Upper lobe of left lung (tissue), 4 donors: ENCODE data around the gene OCSTAMP.

ENCODE experiments used
- EP300 ChIP-seq, 4 donors: sonication (generic); formaldehyde crosslinking; IDR thresholded peaks; one replicate each; pipeline ENCODE4 v1.5.1; 2017; ENCODE audit warnings: antibody characterized with exemption in 4 of 4, control low read depth in 2 of 4
- POLR2A ChIP-seq, 4 donors: fragments of 450-650 bp; IDR thresholded peaks; one replicate each; pipeline ENCODE4 v1.5.1; 2016 to 2017; ENCODE audit warnings: antibody characterized with exemption in 4 of 4, mild to moderate bottlenecking in 2 of 4
- POLR2AphosphoS5 ChIP-seq, 2 donors: sonication (generic); formaldehyde crosslinking; IDR thresholded peaks; one replicate each; pipeline ENCODE4 v1.5.1; 2017; ENCODE audit warnings: antibody characterized with exemption in 2 of 2
- TF ChIP-seq, protein P1 (sequence below), 6 experiments: fragments of 450-650 bp in 4 of 6; fragments of 200-600 bp in 2 of 6; sonication (generic) in 2 of 6; IDR thresholded peaks; one replicate each; pipeline ENCODE4 v1.5.1; 2016 to 2019; ENCODE audit warnings: antibody characterized with exemption in 6 of 6

DNA sequence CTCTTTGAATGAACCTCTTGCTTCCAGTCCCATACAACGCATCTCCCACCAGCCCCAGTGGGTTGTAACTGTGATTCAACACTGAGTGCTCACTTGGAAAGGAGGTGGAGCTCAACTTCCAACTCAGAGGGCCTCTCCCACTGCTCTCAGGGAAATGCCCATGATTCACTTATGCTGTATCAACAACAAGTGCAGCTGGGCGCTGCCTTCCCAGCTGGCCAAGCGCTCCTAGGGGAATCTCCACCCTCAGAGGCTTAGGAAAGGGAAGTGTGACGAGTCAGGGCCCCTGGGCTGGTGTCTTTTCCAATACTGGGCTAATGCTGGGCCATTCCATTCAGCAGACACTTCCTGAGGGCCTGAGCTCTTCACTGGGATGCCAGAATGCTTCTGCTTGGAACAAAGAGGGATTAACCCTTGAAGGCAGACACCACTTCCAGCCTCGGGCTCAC lies 8.1 kb upstream of the OCSTAMP start:
- no peak for TF ChIP-seq EP300 (IDR thresholded peaks at IDR 0.05)
- TF ChIP-seq, protein P1, sequence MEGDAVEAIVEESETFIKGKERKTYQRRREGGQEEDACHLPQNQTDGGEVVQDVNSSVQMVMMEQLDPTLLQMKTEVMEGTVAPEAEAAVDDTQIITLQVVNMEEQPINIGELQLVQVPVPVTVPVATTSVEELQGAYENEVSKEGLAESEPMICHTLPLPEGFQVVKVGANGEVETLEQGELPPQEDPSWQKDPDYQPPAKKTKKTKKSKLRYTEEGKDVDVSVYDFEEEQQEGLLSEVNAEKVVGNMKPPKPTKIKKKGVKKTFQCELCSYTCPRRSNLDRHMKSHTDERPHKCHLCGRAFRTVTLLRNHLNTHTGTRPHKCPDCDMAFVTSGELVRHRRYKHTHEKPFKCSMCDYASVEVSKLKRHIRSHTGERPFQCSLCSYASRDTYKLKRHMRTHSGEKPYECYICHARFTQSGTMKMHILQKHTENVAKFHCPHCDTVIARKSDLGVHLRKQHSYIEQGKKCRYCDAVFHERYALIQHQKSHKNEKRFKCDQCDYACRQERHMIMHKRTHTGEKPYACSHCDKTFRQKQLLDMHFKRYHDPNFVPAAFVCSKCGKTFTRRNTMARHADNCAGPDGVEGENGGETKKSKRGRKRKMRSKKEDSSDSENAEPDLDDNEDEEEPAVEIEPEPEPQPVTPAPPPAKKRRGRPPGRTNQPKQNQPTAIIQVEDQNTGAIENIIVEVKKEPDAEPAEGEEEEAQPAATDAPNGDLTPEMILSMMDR (IDR thresholded peaks at IDR 0.05) = no peak
- no peak for TF ChIP-seq POLR2AphosphoS5 (IDR thresholded peaks at IDR 0.05)
- TF ChIP-seq POLR2A (IDR thresholded peaks at IDR 0.05) = no peak
